Measurements from ENCODE around the gene FGR. TPM values are rescaled to one million over a fixed set of nuclear protein-coding genes. Genes with fewer than 3 reads are reported as not detected.

The FGR gene
- total and polyA plus RNA-seq, 2 of the 13 experiments (the other 11 are each of a cell fraction or from before 2014, with no cell fraction given) = not detected

GRCh38 chr1:27627061-27627460 is 7.9 kb downstream of the FGR start:
- Histone ChIP-seq H3K36me3 (replicated peaks in 1 of 2; ENCODE audit: control insufficient read depth in 1 of 2, insufficient read depth in 2 of 2, low read length in 2 of 2) (no peaks in the 10 kb centered on the region), H3K4me1 (ENCODE audit: insufficient read depth, low read length) (peaks cover 29% of the 10 kb centered on the region), H4K20me1 (ENCODE audit: insufficient read depth, low read length) (no peaks in the 10 kb centered on the region), H3K27ac (ENCODE audit: extremely low read length, insufficient read depth, low read length) (no peak overlapping the region), H3K79me2 (ENCODE audit: insufficient read depth, low read length) (no peaks in the 10 kb centered on the region), H3K4me2 (ENCODE audit: low read depth, low read length) (no peak overlapping the region), H2AFZ (ENCODE audit: low read length) (no peak overlapping the region), H3K27me3 (ENCODE audit: control insufficient read depth in 1 of 2, insufficient read depth in 2 of 2, low read length in 2 of 2) (peaks cover 0 to 23% of the 10 kb centered on the region in 2 experiments; a peak in 2 of 5 replicates), H3K4me3 (replicated peaks in 1 of 3; ENCODE audit: insufficient read depth in 1 of 3, low read depth in 2 of 3, low read length in 3 of 3) (no peak overlapping the region), H3K9me3 (ENCODE audit: low read length) (no peaks in the 10 kb centered on the region), H3K9ac (ENCODE audit: insufficient read depth, low read depth, low read length) (no peak overlapping the region)
- CTCF ChIA-PET (ENCODE audit: low intra/inter-chr PET ratio, low total read pairs) = no interaction called here
- POLR2A ChIA-PET = no interaction called here
- no peak for DNase-seq (ENCODE audit: low spot score)
- in situ Hi-C loops (cut with HindIII; ENCODE audit: extremely low pct_ligation_motif_present, low pct_unique_long_range_greater_than_20kb) = no loop called here
- no peak for ATAC-seq
- BruUV-seq (replicated peaks) = no TSS peak
- FAIRE-seq = no peak
- TF ChIP-seq SNRNP70 (IDR thresholded peaks at IDR 0.05; ENCODE audit: low read depth, low read length) = no peak
- TF ChIP-seq ZNF33B (CRISPR knock-in tag; IDR thresholded peaks at IDR 0.05) = no peak
- no peak for TF ChIP-seq MIXL1 (CRISPR knock-in tag; IDR thresholded peaks at IDR 0.05)
- no peak for TF ChIP-seq SOX13 (IDR thresholded peaks at IDR 0.05)
- TF ChIP-seq SOX13 (CRISPR knock-in tag; conservative IDR thresholded peaks at IDR 0.05 in 1 of 2, IDR thresholded peaks at IDR 0.05 in 1 of 2) = no peak
- TF ChIP-seq ZNF772 (CRISPR knock-in tag; IDR thresholded peaks at IDR 0.05) = no peak
- no peak for TF ChIP-seq ZNF432 (CRISPR knock-in tag; IDR thresholded peaks at IDR 0.05; ENCODE audit: borderline replicate concordance)
- TF ChIP-seq PBX2 (CRISPR knock-in tag; IDR thresholded peaks at IDR 0.05) = no peak
- intact Hi-C loops (cut with micrococcal nuclease; ENCODE audit: unreplicated experiment) = no loop called here
- 64% methylated on average over 5 of the region's 5 CpGs for WGBS (ENCODE audit: low lambda C conversion rate)
